ENCODE measurements around the gene TINAG. TPM values are rescaled to one million over a fixed set of nuclear protein-coding genes. Genes with fewer than 3 reads are reported as not detected.

TINAG gene
- not detected for polyA plus RNA-seq (ENCODE audit: low read depth in 6 of 6)

DNA sequence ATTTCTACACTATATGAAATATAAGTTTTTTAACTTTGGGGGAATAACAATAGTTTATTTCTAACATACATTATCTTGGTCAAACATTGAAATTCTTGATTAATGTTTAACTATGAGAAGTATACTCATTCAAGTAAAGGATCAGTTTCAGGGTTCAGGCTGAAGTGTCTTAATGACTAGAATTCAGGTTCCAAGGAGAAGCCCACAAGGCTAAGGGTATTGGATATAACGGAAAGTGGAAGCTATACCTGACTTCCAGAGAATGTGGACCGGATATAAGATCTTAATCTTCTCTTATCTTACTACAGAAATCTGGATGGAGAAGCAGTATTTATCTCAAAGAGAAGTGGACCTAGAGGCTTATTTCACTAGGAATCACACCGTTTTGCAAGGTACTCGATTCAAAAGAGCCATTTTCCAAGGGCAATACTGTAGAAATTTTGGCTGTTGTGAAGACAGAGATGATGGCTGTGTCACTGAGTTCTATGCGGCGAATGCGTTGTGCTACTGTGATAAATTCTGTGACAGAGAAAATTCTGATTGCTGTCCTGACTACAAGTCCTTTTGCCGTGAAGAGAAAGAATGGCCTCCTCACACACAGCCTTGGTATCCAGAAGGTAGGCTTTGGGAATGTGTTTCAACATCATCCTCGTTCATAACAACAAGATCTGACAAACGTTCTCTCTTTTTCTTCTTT, at the start of gene TINAG:
Gene TINAG (plus strand): TSS at position 153 of the 697 bp plus-strand sequence. CDS start 110 bp downstream, at position 263.
- ATAC-seq (ENCODE audit: low read depth in 2 of 2), result no peak
- H3K9me3 Mint-ChIP-seq, result peaks cover 0 to 14% (median 0%) of the 10 kb centered on the region in 7 donors
- no peaks in the 10 kb centered on the region for H3K4me1 Mint-ChIP-seq

DNA sequence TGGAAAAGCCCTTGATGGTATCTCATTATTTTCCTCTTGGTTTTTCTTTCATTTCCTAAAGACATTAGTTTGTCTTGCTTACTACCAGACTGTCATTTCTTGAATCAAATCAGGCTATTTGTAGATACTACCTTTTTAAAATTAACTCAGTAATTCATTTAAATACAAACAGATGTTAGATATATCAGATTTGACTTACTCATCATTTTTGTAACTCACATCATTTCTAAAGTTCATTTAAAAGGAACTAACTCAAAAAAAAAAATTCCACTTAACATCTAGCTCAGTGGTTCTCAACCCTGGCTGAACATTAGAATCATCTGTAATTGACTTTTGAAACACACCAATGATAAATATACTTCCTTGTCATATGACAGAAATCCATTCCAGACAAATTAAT, 48.2 kb upstream of the TINAG start:
- Mint-ChIP-seq H3K36me3 (no peaks in the 10 kb centered on the region), H3K27ac (no peak overlapping the region)

More for the DNA sequence above, at the start of gene TINAG:
- Mint-ChIP-seq H3K27me3 (no peaks in the 10 kb centered on the region), H3K4me3 (no peak within 1 kb of the TSS), H3K36me3 (peaks cover 0 to 8% of the 10 kb centered on the region in 2 donors), H3K27ac (no peak within 1 kb of the TSS)
- DNase-seq, result no peak

GRCh38 chr6:54262499-54262898, 45.7 kb upstream of the TINAG start:
- Mint-ChIP-seq H3K9me3 (peaks cover 0 to 3% (median 0%) of the 10 kb centered on the region in 7 donors), H3K4me1 (no peaks in the 10 kb centered on the region), H3K4me3 (no peak overlapping the region), H3K27me3 (no peaks in the 10 kb centered on the region), H3K27ac (no peak overlapping the region), H3K36me3 (no peaks in the 10 kb centered on the region)
- ATAC-seq (ENCODE audit: low read depth in 2 of 2) (no peak), DNase-seq (no peak)

More for the DNA sequence above, 48.2 kb upstream of the TINAG start:
- no peak for ATAC-seq (ENCODE audit: low read depth in 2 of 2)
- H3K4me3 Mint-ChIP-seq, result no peak overlapping the region
- H3K27me3 Mint-ChIP-seq, result no peaks in the 10 kb centered on the region
- H3K4me1 Mint-ChIP-seq, result no peaks in the 10 kb centered on the region
- no peak for DNase-seq
- peaks cover 0 to 3% (median 0%) of the 10 kb centered on the region in 7 donors for H3K9me3 Mint-ChIP-seq

DNA sequence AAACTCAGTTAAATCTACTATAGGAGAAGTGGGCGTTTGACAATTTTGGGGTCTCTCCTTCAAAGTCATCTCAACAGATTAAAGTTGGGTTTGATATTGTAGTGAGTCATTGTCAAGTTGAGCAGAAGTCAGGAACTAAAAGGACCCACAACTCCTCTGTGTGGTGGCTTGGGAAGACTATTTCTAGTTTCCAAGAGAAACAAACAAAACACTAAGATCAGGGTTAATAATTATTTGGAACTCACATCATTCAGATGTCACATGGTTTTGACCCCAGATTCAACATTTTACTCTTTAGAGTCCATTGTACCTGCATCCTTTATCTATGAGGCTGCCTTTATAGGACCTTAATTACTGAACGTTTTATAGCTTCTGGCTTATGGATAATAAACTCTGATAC, 45.3 kb upstream of the TINAG start:
- ATAC-seq (ENCODE audit: low read depth in 2 of 2) (no peak), DNase-seq (no peak)
- no peak overlapping the region for H3K4me3 Mint-ChIP-seq
- no peaks in the 10 kb centered on the region for H3K4me1 Mint-ChIP-seq
- H3K9me3 Mint-ChIP-seq, result peaks cover 0 to 3% (median 0%) of the 10 kb centered on the region in 7 donors
- H3K27me3 Mint-ChIP-seq, result no peaks in the 10 kb centered on the region
- H3K27ac Mint-ChIP-seq, result no peak overlapping the region
- no peaks in the 10 kb centered on the region for H3K36me3 Mint-ChIP-seq

DNA sequence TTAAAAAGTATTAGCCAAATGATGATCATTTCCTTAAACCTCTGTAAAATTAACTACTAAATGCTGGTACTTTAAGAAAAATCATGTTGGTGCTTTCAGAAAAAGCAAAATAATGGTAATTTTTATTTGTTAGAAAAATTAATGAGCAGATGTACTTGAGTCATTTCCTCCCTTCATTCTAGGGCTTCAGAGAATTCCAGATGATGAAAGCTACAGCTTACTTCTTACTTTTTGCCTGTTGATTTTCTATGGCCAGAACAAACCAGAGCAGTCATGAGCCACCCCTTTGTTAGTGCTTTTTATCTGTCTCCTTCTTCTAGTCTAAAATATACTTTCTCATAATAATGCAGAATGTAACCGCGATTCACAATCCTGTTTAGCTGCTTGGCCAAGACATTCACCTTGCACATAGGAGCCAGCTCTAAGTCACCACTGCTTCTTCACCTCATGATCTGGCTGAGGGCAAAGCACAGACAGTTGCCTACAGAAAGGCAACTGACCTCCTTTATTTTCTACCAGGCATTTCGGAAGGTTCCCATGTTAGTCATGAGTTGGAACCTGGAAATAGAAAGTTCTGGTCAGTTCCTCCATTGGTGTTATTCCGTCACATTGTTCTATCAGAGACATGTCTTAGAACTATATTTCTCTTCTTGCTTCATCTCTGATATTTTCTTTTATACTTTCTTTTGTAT, 43.5 kb upstream of the TINAG start:
- Mint-ChIP-seq H3K27me3 (peaks cover 0 to 5% (median 0%) of the 10 kb centered on the region in 3 donors), H3K4me3 (no peak overlapping the region), H3K27ac (no peak overlapping the region), H3K9me3 (peaks cover 0 to 3% (median 0%) of the 10 kb centered on the region in 7 donors), H3K36me3 (no peaks in the 10 kb centered on the region), H3K4me1 (no peaks in the 10 kb centered on the region)
- no peak for ATAC-seq (ENCODE audit: low read depth in 2 of 2)
- no peak for DNase-seq

GRCh38 chr6:54266400-54266923, 41.8 kb upstream of the TINAG start:
- H3K27ac Mint-ChIP-seq, result no peak overlapping the region
- ATAC-seq (ENCODE audit: low read depth in 2 of 2), result no peak
- no peaks in the 10 kb centered on the region for H3K36me3 Mint-ChIP-seq
- H3K4me3 Mint-ChIP-seq, result no peak overlapping the region
- peaks cover 0 to 5% (median 5%) of the 10 kb centered on the region in 3 donors for H3K27me3 Mint-ChIP-seq
- DNase-seq, result no peak
- no peaks in the 10 kb centered on the region for H3K4me1 Mint-ChIP-seq
- H3K9me3 Mint-ChIP-seq, result peaks cover 0 to 3% (median 0%) of the 10 kb centered on the region in 7 donors

- no peak overlapping the region for H3K27ac Mint-ChIP-seq
- DNase-seq (no peak), ATAC-seq (ENCODE audit: low read depth in 2 of 2) (no peak)
- H3K4me3 Mint-ChIP-seq, result no peak overlapping the region
- no peaks in the 10 kb centered on the region for H3K36me3 Mint-ChIP-seq
- peaks cover 0 to 8% (median 5%) of the 10 kb centered on the region in 3 donors for H3K27me3 Mint-ChIP-seq
- no peaks in the 10 kb centered on the region for H3K4me1 Mint-ChIP-seq
- peaks cover 0 to 2% (median 0%) of the 10 kb centered on the region in 7 donors for H3K9me3 Mint-ChIP-seq
Measured at GRCh38 chr6:54267798-54268197, 40.4 kb upstream of the TINAG start.

GRCh38 chr6:54273214-54273820, 34.9 kb upstream of the TINAG start:
- peaks cover 0 to 8% (median 5%) of the 10 kb centered on the region in 3 donors for H3K27me3 Mint-ChIP-seq

DNA sequence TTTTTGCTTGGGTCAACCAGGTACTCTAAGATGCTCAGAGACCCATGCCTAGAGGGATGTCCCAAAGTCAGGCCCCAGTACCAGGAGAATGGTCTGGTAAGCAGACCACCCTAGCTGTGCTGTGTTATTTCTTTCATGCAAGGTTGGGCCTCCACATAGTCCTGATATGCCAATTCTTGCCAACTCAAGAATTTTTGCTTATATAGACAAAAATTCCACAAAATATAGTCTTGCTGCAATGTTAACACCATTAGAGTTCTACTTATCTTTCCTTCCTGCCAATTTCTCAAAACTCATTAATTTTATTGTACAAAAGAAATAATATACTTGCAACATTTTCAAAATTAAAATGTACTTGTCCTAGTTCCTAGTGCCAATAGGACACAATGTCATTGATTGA, 33.9 kb upstream of the TINAG start:
- H3K9me3 Mint-ChIP-seq, result peaks cover 0 to 8% (median 4%) of the 10 kb centered on the region in 7 donors
- no peak for ATAC-seq (ENCODE audit: low read depth in 2 of 2)

More at GRCh38 chr6:54273214-54273820, 34.9 kb upstream of the TINAG start:
- no peak overlapping the region for H3K4me3 Mint-ChIP-seq
- no peak for ATAC-seq (ENCODE audit: low read depth in 2 of 2)
- DNase-seq, result no peak
- H3K36me3 Mint-ChIP-seq, result no peaks in the 10 kb centered on the region
- H3K4me1 Mint-ChIP-seq, result no peaks in the 10 kb centered on the region
- H3K9me3 Mint-ChIP-seq, result peaks cover 0 to 5% (median 0%) of the 10 kb centered on the region in 7 donors
- peak overlapping the region in 1 of 6 donors; percentile 35 for H3K27ac Mint-ChIP-seq

DNA sequence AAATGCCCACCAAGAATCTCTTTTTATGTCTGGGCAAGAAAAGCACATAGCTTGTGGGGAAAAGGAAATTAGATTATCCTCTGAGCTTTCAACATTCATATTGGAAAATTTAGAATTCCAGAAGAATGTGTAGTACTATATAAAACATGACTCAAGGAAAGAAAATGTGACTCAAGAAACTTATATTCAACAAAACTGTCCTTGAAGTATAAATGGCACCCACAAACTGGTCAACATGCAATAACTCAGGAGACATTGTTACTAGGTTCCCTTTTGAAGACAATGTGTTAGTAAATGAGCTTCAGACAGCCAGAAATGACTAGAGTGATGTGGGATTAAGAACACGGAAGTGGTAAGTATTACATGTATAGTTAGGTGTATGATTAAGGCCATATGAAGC, 26.1 kb upstream of the TINAG start:
- H3K4me3 Mint-ChIP-seq, result no peak overlapping the region
- no peaks in the 10 kb centered on the region for H3K36me3 Mint-ChIP-seq
- no peak overlapping the region for H3K27ac Mint-ChIP-seq
- ATAC-seq (ENCODE audit: low read depth in 2 of 2) (no peak), DNase-seq (no peak)
- no peaks in the 10 kb centered on the region for H3K27me3 Mint-ChIP-seq
- H3K4me1 Mint-ChIP-seq, result no peaks in the 10 kb centered on the region
- H3K9me3 Mint-ChIP-seq, result peaks cover 0 to 6% (median 4%) of the 10 kb centered on the region in 7 donors

More for the DNA sequence above, 33.9 kb upstream of the TINAG start:
- no peak for DNase-seq
- Mint-ChIP-seq H3K4me1 (no peaks in the 10 kb centered on the region), H3K27me3 (peaks cover 0 to 8% (median 0%) of the 10 kb centered on the region in 3 donors), H3K27ac (no peak overlapping the region), H3K4me3 (no peak overlapping the region), H3K36me3 (no peaks in the 10 kb centered on the region)

DNA sequence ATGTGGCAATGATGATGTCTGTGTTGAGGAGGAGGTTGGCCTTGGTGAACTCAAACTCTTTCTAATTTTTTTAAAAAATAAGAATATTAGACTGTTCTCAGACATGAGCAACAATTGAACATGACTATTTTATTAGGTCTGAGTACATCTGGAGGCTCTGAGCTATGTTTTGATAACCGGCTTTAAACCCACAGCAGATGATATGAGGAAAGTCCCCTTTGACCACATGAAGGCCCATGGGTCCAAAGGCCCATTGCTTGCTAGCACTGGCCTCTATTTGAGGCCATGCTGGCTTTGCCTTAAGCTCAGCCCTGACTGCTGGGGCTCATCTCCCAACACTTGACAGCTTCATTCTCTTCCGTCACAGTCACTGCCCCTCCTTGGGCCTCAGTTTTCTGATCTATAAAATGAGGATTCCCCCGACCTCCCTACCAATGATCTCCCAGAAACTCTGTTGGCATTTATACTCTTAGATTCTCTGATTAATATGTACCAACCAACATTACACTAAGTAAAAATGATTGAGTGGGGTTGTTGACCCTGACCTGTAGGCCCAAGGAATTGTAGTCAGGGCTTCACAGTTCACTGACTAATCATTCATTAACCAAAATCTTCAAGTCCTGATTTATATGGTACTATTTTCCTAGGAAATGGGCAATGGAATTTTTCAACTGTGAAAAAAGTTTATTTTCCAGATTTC, 23.9 kb upstream of the TINAG start:
- no peak overlapping the region for H3K4me3 Mint-ChIP-seq

GRCh38 chr6:54285595-54285994, 22.6 kb upstream of the TINAG start:
- peaks cover 0 to 9% (median 3%) of the 10 kb centered on the region in 7 donors for H3K9me3 Mint-ChIP-seq
- H3K4me3 Mint-ChIP-seq, result no peak overlapping the region
- H3K27ac Mint-ChIP-seq, result no peak overlapping the region

More for the DNA sequence above, 23.9 kb upstream of the TINAG start:
- DNase-seq (no peak), ATAC-seq (ENCODE audit: low read depth in 2 of 2) (no peak)
- Mint-ChIP-seq H3K36me3 (no peaks in the 10 kb centered on the region), H3K9me3 (peaks cover 0 to 9% (median 3%) of the 10 kb centered on the region in 7 donors), H3K27me3 (no peaks in the 10 kb centered on the region), H3K4me1 (no peaks in the 10 kb centered on the region), H3K27ac (no peak overlapping the region)

DNA sequence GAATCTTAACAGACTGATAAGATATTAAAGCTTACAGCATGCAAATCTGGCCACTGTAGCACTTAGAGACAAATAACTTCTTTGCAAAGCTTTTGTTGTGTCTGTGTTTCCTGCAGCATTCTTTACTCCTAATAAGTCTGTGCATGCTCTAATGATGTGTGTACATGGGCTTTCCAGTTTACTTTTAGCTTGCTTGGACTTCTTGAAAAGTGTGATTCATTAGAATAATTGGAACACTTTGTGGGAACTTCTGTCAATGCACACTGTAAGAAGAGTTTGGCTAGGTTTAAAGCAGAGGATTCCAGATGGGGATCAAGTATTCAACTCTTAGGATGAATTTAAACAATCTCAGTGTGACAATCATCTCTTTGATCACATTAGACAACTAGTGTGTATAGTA, 22.1 kb upstream of the TINAG start:
- Mint-ChIP-seq H3K4me1 (no peaks in the 10 kb centered on the region), H3K36me3 (no peaks in the 10 kb centered on the region), H3K9me3 (peaks cover 0 to 9% (median 3%) of the 10 kb centered on the region in 7 donors), H3K4me3 (no peak overlapping the region), H3K27ac (no peak overlapping the region), H3K27me3 (no peaks in the 10 kb centered on the region)
- no peak for DNase-seq
- no peak for ATAC-seq (ENCODE audit: low read depth in 2 of 2)

More at GRCh38 chr6:54285595-54285994, 22.6 kb upstream of the TINAG start:
- Mint-ChIP-seq H3K4me1 (no peaks in the 10 kb centered on the region), H3K27me3 (no peaks in the 10 kb centered on the region), H3K36me3 (no peaks in the 10 kb centered on the region)
- DNase-seq (no peak), ATAC-seq (ENCODE audit: low read depth in 2 of 2) (no peak)
